Endothelial cell of umbilical vein (primary cell): ENCODE measurements around the gene MMD. TPM values are rescaled to one million over a fixed set of nuclear protein-coding genes. Genes with fewer than 3 reads are reported as not detected.
A peak's percentile ranks its signal among the peaks of the same experiment; 100 is the strongest.

Experiments used
- BruUV-seq: library from RNA; stranded (reverse); fragments of 400-500 nt; replicated peaks from 2 replicates; lab custom pipeline; 2021; lab: Mats Ljungman, UMichigan
- CTCF ChIA-PET: fragments of 300-600, 350-600 bp; sonication (Branson Sonifier 250); formaldehyde crosslinking; loops from one replicate; lab custom pipeline; 2021; ENCODE audit warnings: antibody characterized with exemption, inconsistent platforms; lab: Charles Lee
- POLR2A ChIA-PET: fragments of 300-600, 350-600 bp; sonication (Branson Sonifier 250); formaldehyde crosslinking; loops from one replicate; lab custom pipeline; 2021; ENCODE audit warnings: antibody characterized with exemption, inconsistent platforms; lab: Charles Lee
- DNase-seq: peaks from one replicate; pipeline ENCODE4 v3.0.0-alpha.2; 2011; ENCODE audit warnings: low read depth, low spot score
- FAIRE-seq: peaks from 2 replicates; lab custom pipeline; 2011; peaks lifted over from hg19 to GRCh38; lab: Jason Lieb, UNC
- H2AFZ ChIP-seq: 2 replicates; pipeline ENCODE4 v1.6.0; 2012; ENCODE audit warnings: low read depth, low read length, control low read depth, inconsistent platforms
- H3K27ac ChIP-seq: 2 replicates; pipeline ENCODE4 v1.5.1; 2011; ENCODE audit warnings: low read depth, mild to moderate bottlenecking, control low read depth, low read length, moderate library complexity; ENCODE audit not compliant: insufficient read depth
- H3K27me3 ChIP-seq, 2 experiments: 2 replicates each; pipeline versions ENCODE4 v1.6.0 to v1.6.1; 2011; ENCODE audit warnings: low read length in 2 of 2, mixed read lengths in 1 of 2; ENCODE audit not compliant: control insufficient read depth in 2 of 2, insufficient read depth in 2 of 2
- H3K36me3 ChIP-seq, 2 experiments: 2 replicates in 1 of 2; 3 replicates in 1 of 2; pipeline ENCODE4 v1.5.1; 2011; ENCODE audit warnings: low read length in 2 of 2, mild to moderate bottlenecking in 1 of 2, moderate library complexity in 1 of 2; ENCODE audit not compliant: control insufficient read depth in 2 of 2, insufficient read depth in 2 of 2; ENCODE audit errors: extremely low read depth in 1 of 2
- H3K4me1 ChIP-seq: 3 replicates; pipeline ENCODE4 v1.5.1; 2011; ENCODE audit warnings: mild to moderate bottlenecking, low read length; ENCODE audit not compliant: control insufficient read depth, insufficient read depth; ENCODE audit errors: extremely low read depth
- H3K4me2 ChIP-seq: 2 replicates; pipeline ENCODE4 v1.6.1; 2011; ENCODE audit warnings: low read length, control low read depth, mixed read lengths; ENCODE audit not compliant: insufficient read depth
- H3K4me3 ChIP-seq, 3 experiments: fragments of 200-600 bp in 1 of 3; sonication (generic), shearing (Covaris generic) in 1 of 3; replicated peaks in 1 of 3; 2 replicates each; pipeline ENCODE4 v1.5.1; 2011 to 2016; ENCODE audit warnings: control low read depth in 3 of 3, low read length in 3 of 3, mild to moderate bottlenecking in 2 of 3, inconsistent platforms in 1 of 3, low read depth in 1 of 3, moderate library complexity in 1 of 3; ENCODE audit not compliant: insufficient read depth in 1 of 3
- H3K79me2 ChIP-seq: 2 replicates; pipeline ENCODE4 v1.6.0; 2012; ENCODE audit warnings: low read length, inconsistent platforms; ENCODE audit not compliant: control insufficient read depth, insufficient read depth
- H3K9ac ChIP-seq: replicated peaks from 2 replicates; pipeline ENCODE3; 2011; ENCODE audit warnings: low read length, control low read depth; ENCODE audit not compliant: insufficient read depth; ENCODE audit errors: extremely low read depth
- H3K9me1 ChIP-seq: replicated peaks from 3 replicates; pipeline ENCODE4 v1.6.0; 2011; ENCODE audit warnings: mild to moderate bottlenecking, low read length; ENCODE audit not compliant: control insufficient read depth, insufficient read depth; ENCODE audit errors: extremely low read depth
- H3K9me3 ChIP-seq: replicated peaks from 2 replicates; pipeline ENCODE4 v1.5.1; 2012; ENCODE audit warnings: low read length, inconsistent platforms; ENCODE audit not compliant: control insufficient read depth, insufficient read depth
- H4K20me1 ChIP-seq: replicated peaks from 2 replicates; pipeline ENCODE3; 2011; ENCODE audit warnings: mild to moderate bottlenecking, low read length; ENCODE audit not compliant: control insufficient read depth, insufficient read depth; ENCODE audit errors: extremely low read depth
- CTCF ChIP-seq, 2 donors: IDR thresholded peaks; 1 replicate in 1 of 2; 2 replicates in 1 of 2; pipeline ENCODE4 v1.5.1; 2011; ENCODE audit warnings: low read length in 2 of 2, mild to moderate bottlenecking in 2 of 2, moderate library complexity in 2 of 2, control low read depth in 1 of 2, inconsistent platforms in 1 of 2, low read depth in 1 of 2; ENCODE audit not compliant: insufficient read depth in 1 of 2; ENCODE audit errors: extremely low read depth in 1 of 2
- EZH2 ChIP-seq: IDR thresholded peaks from 2 replicates; pipeline ENCODE4 v1.6.1; 2012; ENCODE audit warnings: borderline replicate concordance, low read depth, mild to moderate bottlenecking, moderate library complexity, low read length, inconsistent platforms; ENCODE audit not compliant: severe bottlenecking
- FOS ChIP-seq: IDR thresholded peaks from 2 replicates; pipeline ENCODE4 v1.6.1; 2011; ENCODE audit warnings: mild to moderate bottlenecking, low read length, moderate library complexity, borderline replicate concordance; ENCODE audit not compliant: insufficient read depth
- GATA2 ChIP-seq: IDR thresholded peaks from 2 replicates; pipeline ENCODE4 v1.7.0; 2011; ENCODE audit warnings: low read depth, mild to moderate bottlenecking, moderate library complexity, mixed read lengths, low read length; ENCODE audit not compliant: insufficient read length, insufficient read depth
- POLR2A ChIP-seq: IDR thresholded peaks from 2 replicates; pipeline ENCODE4 v1.6.1; 2012; ENCODE audit warnings: low read depth, mild to moderate bottlenecking, control low read depth, low read length
- dilution Hi-C: fragments of 300-500 bp; cut with MboI; formaldehyde crosslinking; loops from one replicate; pipeline ENCODE4 v1.15.0; 2019; ENCODE audit warnings: low sequenced_read_pairs; ENCODE audit not compliant: extremely low pct_ligation_motif_present
- intact Hi-C: fragments of 100-400 bp; cut with micrococcal nuclease; formaldehyde crosslinking; loops from one replicate; pipeline ENCODE4 v1.10.0; 2022
- polyA plus RNA-seq, 4 experiments: library from polyadenylated mRNA; depleted of rRNA in 3 of 4; stranded (reverse) in 3 of 4; unstranded in 1 of 4; fragments of >200 nt; gene quantifications; 2 replicates each; pipeline versions ENCODE4 v1.2.1 to v1.2.3, GENCODE V29; 2011 to 2012; ENCODE audit warnings: missing spikeins in 1 of 4
- total RNA-seq: library from RNA; stranded (reverse); gene quantifications from 2 replicates; pipeline ENCODE4 v1.2.3, GENCODE V29; 2021

The MMD gene
- total and polyA plus RNA-seq, 2 donors (not counting 3 experiments of a cell fraction or from before 2014, with no cell fraction given) = 5.6 to 9.3 TPM

GRCh38 chr17:55433029-55433628 is 11.5 kb upstream of the MMD start:
- ChIA-PET CTCF (interaction anchor here (0.7 to 2.1 kb wide), 5 partner anchors 9 to 81 kb away, joined by 3 to 8 read pairs (median 5); no protein-coding TSS in a partner anchor), POLR2A (interaction anchor here (0.6 kb wide), 1 partner anchor 342 kb away, joined by 4 read pairs; no protein-coding TSS in a partner anchor)
- intact Hi-C loops = no loop called here
- H2AFZ ChIP-seq = no peak overlapping the region
- BruUV-seq = no TSS peak
- H3K9me3 ChIP-seq = no peaks in the 10 kb centered on the region
- dilution Hi-C loops = no loop called here
- no peak overlapping the region for H3K4me3 ChIP-seq
- H3K4me2 ChIP-seq = no peak overlapping the region
- H3K27ac ChIP-seq = no peak overlapping the region
- no peak for TF ChIP-seq EZH2
- no peak for TF ChIP-seq POLR2A
- peak; percentile 70 for TF ChIP-seq GATA2
- no peak for TF ChIP-seq FOS
- no peak for TF ChIP-seq CTCF (IDR thresholded peaks at IDR 0.05; ENCODE audit: extremely low read depth in 1 of 2, insufficient read depth in 1 of 2, low read depth in 1 of 2, low read length in 2 of 2)
- H3K9ac ChIP-seq = no peak overlapping the region
- no peaks in the 10 kb centered on the region for H3K9me1 ChIP-seq
- DNase-seq = no peak
- no peaks in the 10 kb centered on the region for H3K27me3 ChIP-seq
- FAIRE-seq = no peak
- H4K20me1 ChIP-seq = no peaks in the 10 kb centered on the region
- no peaks in the 10 kb centered on the region for H3K36me3 ChIP-seq
- H3K79me2 ChIP-seq = no peaks in the 10 kb centered on the region
- peaks cover 7% of the 10 kb centered on the region for H3K4me1 ChIP-seq
